HG02678 (cell line): ENCODE measurements around the gene DNAJC1.

Experiments
- ATAC-seq: cut with Tn5 transposase; IDR thresholded peaks from one replicate; pipeline ENCODE4 v1.9.1; 2021; ENCODE audit warnings: mild to moderate bottlenecking, moderate library complexity; ENCODE audit not compliant: unreplicated experiment

DNAJC1 gene

DNA sequence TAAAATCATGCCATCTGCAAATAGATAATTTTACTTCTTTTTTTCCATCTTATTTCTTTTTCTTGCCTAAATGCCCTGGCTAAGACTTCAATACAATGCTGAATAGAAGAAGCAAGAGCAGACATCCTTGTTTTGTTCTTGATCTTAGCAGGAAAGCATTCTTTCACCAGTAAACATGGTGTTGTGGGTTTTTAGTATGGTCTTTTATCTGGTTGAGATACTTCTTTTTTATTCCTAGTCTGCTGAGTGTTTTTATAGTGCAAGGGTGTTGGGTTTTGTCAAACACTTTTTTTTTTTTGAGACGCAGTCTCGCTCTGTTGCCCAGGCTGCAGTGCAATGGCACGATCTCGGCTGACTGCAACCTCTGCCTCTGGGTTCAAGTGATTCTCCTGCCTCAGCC, 232.3 kb downstream of the DNAJC1 start:
- no peak for ATAC-seq

DNA sequence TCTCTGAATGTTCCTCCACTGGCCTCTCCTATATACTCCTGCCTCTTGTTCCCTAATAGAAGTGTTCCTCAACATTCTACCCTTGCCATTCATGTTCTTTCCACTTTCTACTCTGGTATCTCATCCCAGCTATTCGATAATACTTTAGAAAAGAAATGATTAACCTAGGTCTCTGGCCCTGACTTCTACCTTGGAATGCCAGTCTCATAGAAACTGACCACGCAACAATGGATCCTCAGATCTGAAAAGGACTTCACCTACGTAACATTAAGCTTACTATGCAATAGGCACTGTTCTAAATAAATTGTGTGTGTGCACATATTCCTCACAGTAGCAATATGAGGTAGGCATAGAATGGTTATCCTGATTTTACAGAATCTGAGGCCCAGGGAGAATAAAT, 234.5 kb downstream of the DNAJC1 start:
- ATAC-seq: no peak

GRCh38 chr10:21764466-21765189, 238.9 kb downstream of the DNAJC1 start:
- ATAC-seq: no peak

- ATAC-seq: no peak
Measured at GRCh38 chr10:21760332-21760731, 243.2 kb downstream of the DNAJC1 start.

DNA sequence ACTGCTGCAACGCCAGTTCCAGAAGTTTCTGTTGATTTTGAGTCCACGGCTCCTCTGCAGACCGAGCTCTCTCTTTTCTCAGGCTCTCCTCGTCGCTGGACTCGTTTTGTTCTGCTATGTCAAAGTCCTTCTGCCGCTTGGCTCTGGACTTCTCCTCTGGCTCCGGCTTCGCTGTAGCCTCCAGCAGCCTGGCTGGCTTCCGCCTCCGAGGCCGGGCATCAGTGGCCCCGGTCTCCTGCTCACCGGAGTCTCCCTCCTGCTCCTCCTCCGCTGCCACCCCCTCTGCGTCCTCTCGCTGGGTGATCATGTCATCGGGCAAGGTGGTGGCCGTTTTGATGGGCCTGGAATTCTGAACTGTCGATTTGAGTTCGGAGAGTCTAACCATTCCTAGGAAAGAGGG, 244.3 kb downstream of the DNAJC1 start:
- no peak for ATAC-seq

GRCh38 chr10:21758696-21759095, 244.8 kb downstream of the DNAJC1 start:
- ATAC-seq: no peak

DNA sequence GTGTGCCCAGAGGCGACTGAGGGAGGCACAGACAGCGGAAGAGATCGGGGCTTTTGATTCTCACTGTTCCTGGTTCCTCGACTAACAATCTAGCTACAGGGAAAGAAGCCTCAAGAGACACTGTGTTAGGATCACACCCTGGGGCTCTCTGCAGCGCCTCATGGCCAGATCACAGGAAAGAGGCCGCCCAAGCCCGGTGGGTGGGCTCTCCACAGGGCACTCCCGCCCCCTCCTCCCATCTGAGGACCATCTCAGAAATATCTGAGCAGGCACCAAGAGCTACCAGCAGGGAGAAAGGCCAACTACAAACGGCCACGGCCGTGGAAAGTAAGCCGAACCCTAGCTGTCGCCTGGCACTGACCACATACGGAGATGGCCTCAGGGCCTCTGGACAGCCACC, 245.3 kb downstream of the DNAJC1 start:
- no peak for ATAC-seq

GRCh38 chr10:21757185-21757901, 246.2 kb downstream of the DNAJC1 start:
- ATAC-seq: no peak

DNA sequence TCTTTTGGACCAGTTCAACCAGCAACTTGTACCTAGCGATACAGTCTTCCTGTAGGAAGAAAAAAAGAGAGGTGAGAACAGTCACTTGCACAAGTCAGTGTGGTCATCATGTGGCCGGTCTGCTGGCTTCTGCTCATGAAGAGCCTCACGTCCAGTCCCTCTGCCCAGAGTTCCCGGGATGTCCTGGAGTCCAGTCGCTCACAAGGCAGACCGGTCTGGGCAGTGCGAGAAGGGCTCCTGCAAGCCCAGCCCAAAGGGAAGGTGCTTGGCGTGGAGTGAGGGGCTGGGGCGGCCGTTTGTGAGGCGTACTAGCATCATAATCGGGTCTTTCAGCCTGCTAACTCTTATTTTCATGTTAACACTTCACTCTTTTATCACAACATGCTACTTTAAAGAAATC, 246.8 kb downstream of the DNAJC1 start:
- no peak for ATAC-seq

DNA sequence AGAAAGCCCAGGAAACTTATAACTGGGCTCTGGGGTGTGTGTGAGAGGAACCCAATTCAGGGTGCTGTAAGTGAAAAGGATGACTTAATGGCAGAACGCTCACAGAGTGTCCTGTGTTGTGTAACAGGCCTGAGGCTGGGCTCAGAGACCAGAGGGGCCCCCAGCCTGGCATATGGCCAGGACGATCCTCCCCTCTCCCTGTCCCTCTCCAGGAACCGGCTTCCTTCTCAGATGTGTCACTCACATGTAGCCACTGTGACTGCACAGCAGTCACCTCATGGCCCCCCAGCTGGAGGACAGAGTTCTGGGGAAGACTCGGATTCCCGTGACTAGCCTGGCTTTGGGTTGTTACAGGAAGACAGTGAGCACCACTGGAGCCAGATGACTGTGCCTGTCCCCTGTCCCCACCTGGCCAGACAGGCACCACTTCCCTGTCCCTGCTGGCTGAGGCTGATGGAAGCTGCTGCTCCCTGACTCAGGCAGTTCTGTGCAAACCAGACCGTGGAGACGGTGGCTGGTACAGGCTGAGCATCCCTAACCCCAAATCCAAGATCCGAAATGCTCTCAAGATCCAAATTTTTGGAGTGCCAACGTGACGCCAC, 249.0 kb downstream of the DNAJC1 start:
- ATAC-seq: no peak

GRCh38 chr10:21753497-21754270, 249.8 kb downstream of the DNAJC1 start:
- no peak for ATAC-seq

- no peak for ATAC-seq
Measured at GRCh38 chr10:21751341-21752310, 251.9 kb downstream of the DNAJC1 start.

DNA sequence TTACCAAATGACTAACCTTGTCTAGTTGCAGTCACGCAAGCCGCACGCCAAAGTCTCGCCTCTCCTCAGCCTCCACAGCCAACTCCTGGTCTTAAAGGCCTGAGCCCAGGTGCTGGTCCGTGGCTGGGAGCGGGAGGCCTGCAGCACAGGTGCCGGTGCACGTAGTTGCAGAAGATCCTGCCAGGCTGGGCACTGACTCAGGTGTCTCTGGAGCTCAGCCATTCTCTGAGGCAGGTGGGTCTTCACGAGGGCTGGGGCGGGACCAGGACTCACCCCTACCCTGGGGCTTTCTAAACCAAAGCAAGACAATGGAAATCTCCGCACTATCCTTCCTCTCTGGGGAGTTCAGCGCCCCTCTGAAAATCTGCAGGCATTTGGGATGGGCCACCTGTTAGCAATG, 253.1 kb downstream of the DNAJC1 start:
- no peak for ATAC-seq

DNA sequence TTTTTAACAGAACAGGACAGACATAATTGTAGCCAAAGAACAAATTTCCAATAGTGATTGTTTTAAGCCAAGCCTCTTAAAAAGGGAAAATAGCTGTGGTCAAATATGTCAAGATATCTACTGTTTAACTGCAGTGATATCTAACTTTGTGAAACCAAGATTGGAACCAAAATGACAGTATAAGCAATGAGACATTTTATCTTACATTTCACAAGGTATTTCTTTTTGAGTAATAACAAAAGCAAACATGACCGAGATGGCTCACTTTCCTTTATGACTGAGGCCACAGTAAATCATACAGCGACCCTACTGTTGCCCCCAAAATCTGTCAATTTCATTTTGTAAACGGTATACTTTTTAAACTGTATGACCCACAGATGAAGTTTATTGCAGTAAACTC, 253.7 kb downstream of the DNAJC1 start:
- no peak for ATAC-seq

DNA sequence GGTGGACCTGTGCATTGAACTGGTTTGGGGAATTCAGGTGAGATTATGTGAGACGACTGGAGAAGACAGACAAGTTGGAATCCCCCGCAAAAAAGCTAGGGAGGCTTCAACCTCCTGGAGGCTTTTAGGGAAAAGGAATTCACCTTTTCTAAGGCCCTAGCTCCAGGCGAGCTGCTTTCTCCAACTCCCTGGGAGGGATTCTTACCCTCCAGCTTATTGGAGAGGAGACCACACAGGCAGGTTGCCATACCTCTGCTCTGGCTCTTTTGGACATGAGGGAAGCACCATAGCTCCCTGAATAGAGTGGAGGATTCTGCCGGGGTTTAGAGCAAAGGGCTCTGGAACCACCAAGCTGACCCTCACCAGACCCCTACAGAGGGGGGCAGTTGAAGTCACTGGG, 255.7 kb downstream of the DNAJC1 start:
- no peak for ATAC-seq

GRCh38 chr10:21746118-21746517, 257.4 kb downstream of the DNAJC1 start:
- ATAC-seq: no peak

DNA sequence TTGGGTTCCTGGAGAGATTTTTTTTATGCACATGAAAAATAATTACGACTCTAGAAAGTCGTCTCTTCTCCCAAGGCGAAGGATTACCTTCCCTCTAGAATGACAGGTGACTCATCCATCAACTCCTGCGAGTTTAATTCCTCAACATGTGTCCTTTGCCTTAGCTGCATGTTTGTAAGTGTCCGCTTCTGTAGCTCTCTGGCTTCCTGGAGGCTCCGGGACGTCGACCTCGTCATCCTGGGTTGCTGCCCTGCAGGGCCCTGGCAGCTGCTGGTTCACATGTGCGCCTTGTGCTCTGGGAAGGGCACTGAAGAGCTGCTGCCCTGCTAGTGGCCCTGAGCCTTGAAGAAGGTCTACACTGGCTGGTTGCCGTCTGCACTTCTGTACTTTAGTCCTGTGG, 259.3 kb downstream of the DNAJC1 start:
- no peak for ATAC-seq

GRCh38 chr10:21742740-21743412, 260.7 kb downstream of the DNAJC1 start:
- ATAC-seq: no peak

DNA sequence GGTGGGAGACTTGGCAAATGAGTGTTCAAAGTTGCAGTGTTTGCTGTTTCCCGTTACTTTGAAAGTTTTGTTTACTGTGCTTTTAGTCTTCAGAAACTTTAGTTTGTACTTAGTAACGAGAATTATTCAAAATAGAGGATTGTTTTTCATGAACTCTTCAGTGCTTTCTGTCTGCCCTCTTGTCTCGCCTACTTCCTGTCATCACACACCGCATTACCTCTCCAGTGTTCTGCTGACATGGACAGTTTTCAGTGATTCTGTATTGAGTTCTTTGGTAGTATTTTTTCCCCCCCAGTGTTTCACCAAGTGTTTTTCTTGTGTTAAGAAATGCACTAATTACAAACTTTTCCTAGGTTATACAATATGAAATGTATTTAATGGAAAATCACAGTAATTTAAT, 262.5 kb downstream of the DNAJC1 start:
- no peak for ATAC-seq

GRCh38 chr10:21737106-21737505, 266.4 kb downstream of the DNAJC1 start:
- ATAC-seq: no peak
